GM18511 (cell line): ENCODE data around the gene BCO1.

Experiments
- ATAC-seq: cut with Tn5 transposase; IDR thresholded peaks from one replicate; pipeline ENCODE4 v1.9.1; 2021; ENCODE audit warnings: mild to moderate bottlenecking, moderate library complexity; ENCODE audit not compliant: unreplicated experiment

Gene BCO1

GRCh38 chr16:81231014-81231413 is 7.5 kb upstream of the BCO1 start:
- no peak for ATAC-seq

- no peak for ATAC-seq
Observed at GRCh38 chr16:81232740-81233367, 5.6 kb upstream of the BCO1 start.

- ATAC-seq: no peak
Observed at GRCh38 chr16:81237282-81237681, 1.2 kb upstream of the BCO1 start.

GRCh38 chr16:81237942-81238295 is 570 bp upstream of the BCO1 start:
- no peak for ATAC-seq

- no peak for ATAC-seq
Observed at GRCh38 chr16:81239367-81240121, 1.1 kb downstream of the BCO1 start.

GRCh38 chr16:81241706-81242105 is 3.2 kb downstream of the BCO1 start:
- ATAC-seq: no peak

- no peak for ATAC-seq
Observed at GRCh38 chr16:81242977-81243618, 4.6 kb downstream of the BCO1 start.

- ATAC-seq: no peak
Observed at GRCh38 chr16:81243942-81244341, 5.5 kb downstream of the BCO1 start.

- no peak for ATAC-seq
Observed at GRCh38 chr16:81251871-81252270, 13.4 kb downstream of the BCO1 start.

- no peak for ATAC-seq
Observed at GRCh38 chr16:81253141-81253540, 14.7 kb downstream of the BCO1 start.

- ATAC-seq: no peak
Observed at GRCh38 chr16:81254922-81255526, 16.5 kb downstream of the BCO1 start.

GRCh38 chr16:81259916-81260315 is 21.4 kb downstream of the BCO1 start:
- ATAC-seq: no peak

- no peak for ATAC-seq
Observed at GRCh38 chr16:81261049-81261648, 22.7 kb downstream of the BCO1 start.

- ATAC-seq: no peak
Observed at GRCh38 chr16:81263470-81264220, 25.2 kb downstream of the BCO1 start.

GRCh38 chr16:81264386-81264785 is 25.9 kb downstream of the BCO1 start:
- ATAC-seq: no peak

GRCh38 chr16:81265052-81265451 is 26.6 kb downstream of the BCO1 start:
- no peak for ATAC-seq

GRCh38 chr16:81265658-81266451 is 27.4 kb downstream of the BCO1 start:
- ATAC-seq: no peak

- ATAC-seq: no peak
Observed at GRCh38 chr16:81266680-81267095, 28.2 kb downstream of the BCO1 start.

- ATAC-seq: no peak
Observed at GRCh38 chr16:81268509-81268908, 30.0 kb downstream of the BCO1 start.
